Measurements from ENCODE around the gene SLC18B1.

The SLC18B1 gene

GRCh38 chr6:132742495-132742894 lies 55.9 kb downstream of the SLC18B1 start:
- no peak for DNase-seq (ENCODE audit: low read depth in 3 of 3)

GRCh38 chr6:132741281-132741680 lies 57.2 kb downstream of the SLC18B1 start:
- no peak for DNase-seq (ENCODE audit: low read depth in 3 of 3)

- no peak for DNase-seq (ENCODE audit: low read depth in 3 of 3)
These were observed 62.2 kb downstream of the SLC18B1 start for GRCh38 chr6:132736239-132736638.

- no peak for DNase-seq (ENCODE audit: low read depth in 3 of 3)
These were observed 63.7 kb downstream of the SLC18B1 start for GRCh38 chr6:132734694-132735236.

- DNase-seq (ENCODE audit: low read depth in 3 of 3): no peak
These were observed 64.6 kb downstream of the SLC18B1 start for GRCh38 chr6:132733814-132734213.

- no peak for DNase-seq (ENCODE audit: low read depth in 3 of 3)
These were observed 65.2 kb downstream of the SLC18B1 start for GRCh38 chr6:132733283-132733682.

GRCh38 chr6:132731086-132731485 lies 67.4 kb downstream of the SLC18B1 start:
- DNase-seq (ENCODE audit: low read depth in 3 of 3): no peak

GRCh38 chr6:132730560-132730959 lies 67.9 kb downstream of the SLC18B1 start:
- DNase-seq (ENCODE audit: low read depth in 3 of 3): no peak

GRCh38 chr6:132728616-132729015 lies 69.8 kb downstream of the SLC18B1 start:
- no peak for DNase-seq (ENCODE audit: low read depth in 3 of 3)

- no peak for DNase-seq (ENCODE audit: low read depth in 3 of 3)
These were observed 71.8 kb downstream of the SLC18B1 start for GRCh38 chr6:132726608-132726975.

- no peak for DNase-seq (ENCODE audit: low read depth in 3 of 3)
These were observed 72.4 kb downstream of the SLC18B1 start for GRCh38 chr6:132725947-132726607.

- no peak for DNase-seq (ENCODE audit: low read depth in 3 of 3)
These were observed 73.0 kb downstream of the SLC18B1 start for GRCh38 chr6:132725471-132725870.

- DNase-seq (ENCODE audit: low read depth in 3 of 3): no peak
These were observed 78.5 kb downstream of the SLC18B1 start for GRCh38 chr6:132719736-132720448.
